Measurements from ENCODE around the gene OVOL1. TPM values are rescaled to one million over a fixed set of nuclear protein-coding genes. Genes with fewer than 3 reads are reported as not detected.

The OVOL1 gene
- total and polyA plus RNA-seq, 8 donors: 0.92 to 120 (median 7.8) TPM; not detected in 1

DNA sequence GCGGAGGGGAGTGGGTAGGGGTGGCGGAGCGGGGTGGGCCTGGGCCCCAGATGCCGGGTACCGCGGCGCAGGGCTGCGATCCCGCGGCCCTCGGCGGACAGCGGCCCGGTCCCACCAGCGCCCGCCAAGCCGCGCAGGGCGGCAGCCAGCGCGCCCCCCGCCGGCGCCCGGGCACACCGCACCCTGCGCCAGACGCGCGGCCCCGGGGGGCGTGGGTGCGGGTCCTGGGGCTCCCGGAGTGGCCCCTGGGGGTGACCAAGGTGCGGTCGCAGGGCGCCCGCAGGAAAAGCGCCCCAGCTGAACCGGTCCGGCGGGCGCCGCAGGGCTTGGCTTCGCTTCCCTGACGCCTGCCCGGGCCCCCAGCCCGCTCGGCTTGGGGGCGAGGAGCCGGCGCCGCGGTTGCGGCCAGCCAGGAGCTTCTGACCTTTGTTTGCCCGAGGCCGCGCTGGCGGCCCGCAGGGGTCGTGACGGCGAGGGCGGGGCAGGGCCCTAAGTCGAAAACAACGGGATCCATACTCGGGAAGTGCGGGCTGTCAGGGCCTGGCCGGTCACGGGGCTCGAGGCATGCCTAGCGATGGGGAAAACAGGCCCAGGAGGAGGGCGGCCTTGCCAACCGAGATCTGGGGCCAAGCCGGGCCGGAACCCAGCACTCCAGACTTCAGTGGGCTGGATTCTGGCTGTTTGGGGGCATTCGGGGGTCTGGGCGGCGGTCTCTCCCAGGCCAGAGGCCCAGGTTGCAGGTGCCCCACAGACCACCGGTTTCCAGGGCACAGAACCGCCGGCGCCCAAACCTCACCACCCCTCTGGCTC is 5.5 kb upstream of the OVOL1 start:
- DNase-seq: no peak
- H3K4me3 ChIP-seq: peak overlapping the region; percentile 78 to 97 (median 96)
- H3K9me3 ChIP-seq: no peaks in the 10 kb centered on the region
- WGBS, 5 donors: 15 to 29% (median 22%) methylated on average over 22 to 74 of the region's 83 CpGs
- peaks cover 27 to 49% (median 48%) of the 10 kb centered on the region in 4 donors for H3K4me1 ChIP-seq
- H3K27ac ChIP-seq: peak overlapping the region; percentile 56 to 93 (median 89)
- H3K36me3 ChIP-seq: peaks cover 21 to 30% (median 29%) of the 10 kb centered on the region in 4 donors
- intact Hi-C loops (cut with DNase I; ENCODE audit: low total_unique reads): no loop called here
- TF ChIP-seq POLR2A (IDR thresholded peaks at IDR 0.05): no peak
- TF ChIP-seq, protein P1, sequence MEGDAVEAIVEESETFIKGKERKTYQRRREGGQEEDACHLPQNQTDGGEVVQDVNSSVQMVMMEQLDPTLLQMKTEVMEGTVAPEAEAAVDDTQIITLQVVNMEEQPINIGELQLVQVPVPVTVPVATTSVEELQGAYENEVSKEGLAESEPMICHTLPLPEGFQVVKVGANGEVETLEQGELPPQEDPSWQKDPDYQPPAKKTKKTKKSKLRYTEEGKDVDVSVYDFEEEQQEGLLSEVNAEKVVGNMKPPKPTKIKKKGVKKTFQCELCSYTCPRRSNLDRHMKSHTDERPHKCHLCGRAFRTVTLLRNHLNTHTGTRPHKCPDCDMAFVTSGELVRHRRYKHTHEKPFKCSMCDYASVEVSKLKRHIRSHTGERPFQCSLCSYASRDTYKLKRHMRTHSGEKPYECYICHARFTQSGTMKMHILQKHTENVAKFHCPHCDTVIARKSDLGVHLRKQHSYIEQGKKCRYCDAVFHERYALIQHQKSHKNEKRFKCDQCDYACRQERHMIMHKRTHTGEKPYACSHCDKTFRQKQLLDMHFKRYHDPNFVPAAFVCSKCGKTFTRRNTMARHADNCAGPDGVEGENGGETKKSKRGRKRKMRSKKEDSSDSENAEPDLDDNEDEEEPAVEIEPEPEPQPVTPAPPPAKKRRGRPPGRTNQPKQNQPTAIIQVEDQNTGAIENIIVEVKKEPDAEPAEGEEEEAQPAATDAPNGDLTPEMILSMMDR (IDR thresholded peaks at IDR 0.05): peak in 1 of 7 experiments; percentile 43
- H3K27me3 ChIP-seq: peaks cover 5 to 17% (median 8%) of the 10 kb centered on the region in 3 donors

DNA sequence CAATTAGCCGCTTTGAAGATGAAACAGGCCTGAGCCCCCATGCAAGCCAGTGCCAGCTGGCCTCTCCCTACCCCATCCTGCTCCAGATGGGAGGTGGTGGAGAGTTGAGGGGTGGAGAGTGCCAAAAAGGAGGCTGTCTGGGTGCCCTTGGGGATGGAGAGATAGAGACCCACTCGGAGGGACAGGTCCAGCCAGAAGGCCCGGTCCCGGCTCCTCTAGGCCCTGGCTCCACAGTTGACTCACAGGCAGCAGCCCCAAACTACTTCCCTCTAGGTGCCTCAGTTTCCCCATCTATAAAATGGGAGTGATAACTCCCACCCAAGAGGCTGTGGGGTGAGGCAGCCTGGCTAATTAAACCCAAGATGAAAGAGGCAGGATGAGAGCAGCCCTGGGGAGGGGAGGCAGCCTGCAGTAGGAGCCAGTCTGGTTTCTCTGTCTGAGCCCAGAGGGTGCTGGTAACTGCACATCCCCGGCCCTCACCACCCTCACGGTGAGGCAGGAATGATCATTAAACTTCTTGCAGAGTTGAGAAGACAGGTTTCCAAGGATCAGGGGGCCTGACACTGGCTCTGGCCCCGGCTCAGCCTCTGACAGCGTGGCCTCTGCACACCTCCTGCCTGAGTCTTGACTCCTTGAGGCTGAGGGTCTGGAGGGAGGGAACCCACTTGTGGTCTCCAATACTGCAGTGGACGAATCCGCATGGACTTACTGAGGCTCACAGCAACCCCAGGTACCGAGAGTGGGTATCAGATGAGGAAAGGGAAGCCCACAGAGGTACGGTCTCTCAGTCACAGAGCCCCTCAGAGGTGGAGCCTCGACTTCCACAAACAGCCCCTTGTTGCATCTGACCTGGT is 4.7 kb upstream of the OVOL1 start:
- intact Hi-C loops (cut with DNase I; ENCODE audit: low total_unique reads): no loop called here
- Histone ChIP-seq H3K4me1 (peaks cover 34 to 56% (median 51%) of the 10 kb centered on the region in 4 donors), H3K27ac (peak overlapping the region in 2 of 5 donors; percentile 89), H3K36me3 (peaks cover 20 to 22% (median 21%) of the 10 kb centered on the region in 4 donors), H3K9me3 (no peaks in the 10 kb centered on the region), H3K27me3 (peaks cover 7 to 25% (median 17%) of the 10 kb centered on the region in 3 donors), H3K4me3 (no peak overlapping the region)
- DNase-seq: no peak
- WGBS, 5 donors: 85 to 93% (median 88%) methylated on average over 10 to 13 of the region's 13 CpGs
- no peak for TF ChIP-seq EP300 (IDR thresholded peaks at IDR 0.05)
- TF ChIP-seq POLR2AphosphoS5 (IDR thresholded peaks at IDR 0.05): no peak
- TF ChIP-seq POLR2A (IDR thresholded peaks at IDR 0.05): no peak
- TF ChIP-seq, protein P1 (IDR thresholded peaks at IDR 0.05): no peak

DNA sequence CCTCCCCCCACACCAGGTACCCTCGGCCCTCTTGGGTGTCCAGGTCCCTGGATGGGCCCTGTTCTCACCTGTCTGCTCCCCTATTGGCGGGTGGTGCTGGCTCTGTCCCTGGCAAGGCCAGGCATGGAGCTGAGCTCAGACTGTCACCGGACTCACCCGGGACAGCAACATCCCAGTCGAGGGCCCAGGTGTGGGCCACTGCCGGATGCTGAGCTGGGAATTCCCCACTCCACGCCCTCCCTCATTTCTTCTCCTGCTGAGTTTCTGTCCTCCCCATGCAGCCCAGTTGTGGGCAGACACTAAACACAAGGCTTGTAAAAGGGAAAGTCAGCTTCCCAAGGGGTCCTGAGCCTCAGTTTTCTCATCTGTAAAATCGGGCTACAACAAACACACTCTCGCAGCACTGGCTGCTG is 4.0 kb upstream of the OVOL1 start:
- intact Hi-C loops (cut with DNase I; ENCODE audit: low total_unique reads): no loop called here

More for the DNA sequence above, 4.0 kb upstream of the OVOL1 start:
- WGBS, 5 donors: 63 to 77% (median 73%) methylated on average over 6 to 9 of the region's 9 CpGs
- peaks cover 14 to 16% (median 15%) of the 10 kb centered on the region in 4 donors for H3K36me3 ChIP-seq
- no peaks in the 10 kb centered on the region for H3K9me3 ChIP-seq
- no peak overlapping the region for H3K4me3 ChIP-seq
- H3K27me3 ChIP-seq: peaks cover 13 to 31% (median 23%) of the 10 kb centered on the region in 3 donors
- H3K4me1 ChIP-seq: peaks cover 41 to 56% (median 52%) of the 10 kb centered on the region in 4 donors
- no peak for TF ChIP-seq POLR2AphosphoS5 (IDR thresholded peaks at IDR 0.05)
- TF ChIP-seq, protein P1 (IDR thresholded peaks at IDR 0.05): no peak
- TF ChIP-seq POLR2A (IDR thresholded peaks at IDR 0.05): no peak
- no peak for TF ChIP-seq EP300 (IDR thresholded peaks at IDR 0.05)
- no peak overlapping the region for H3K27ac ChIP-seq
- DNase-seq: no peak
